Mesothelial cell of epicardium (in vitro differentiated cells): Measurements from ENCODE around the gene CPED1. TPM values are rescaled to one million over a fixed set of nuclear protein-coding genes. Genes with fewer than 3 reads are reported as not detected.

Experiments used
- DNase-seq, 2 experiments: peaks; one replicate each; pipeline ENCODE4 v3.0.0; 2021; ENCODE audit warnings: low spot score in 2 of 2; ENCODE audit not compliant: unreplicated experiment in 2 of 2
- H3K27ac Mint-ChIP-seq: 2 replicates; pipeline ENCODE4 v1.8.0; 2021; ENCODE audit warnings: mixed read lengths
- H3K27me3 Mint-ChIP-seq: 2 replicates; pipeline ENCODE4 v1.8.0; 2021; ENCODE audit warnings: low read depth, mixed read lengths
- H3K36me3 Mint-ChIP-seq: 2 replicates; pipeline ENCODE4 v1.8.0; 2021; ENCODE audit warnings: mixed read lengths
- H3K4me1 Mint-ChIP-seq: 2 replicates; pipeline ENCODE4 v1.8.0; 2021; ENCODE audit warnings: mixed read lengths
- H3K4me3 Mint-ChIP-seq: 2 replicates; pipeline ENCODE4 v1.8.0; 2021; ENCODE audit warnings: mild to moderate bottlenecking, moderate library complexity, mixed read lengths
- H3K9me3 Mint-ChIP-seq: 2 replicates; pipeline ENCODE4 v1.8.0; 2021; ENCODE audit warnings: mixed read lengths
- total RNA-seq: library from RNA; stranded (reverse); gene quantifications from 3 replicates; pipeline ENCODE4 v1.2.1, GENCODE V29; 2021
- TF ChIP-seq, protein P1 (sequence below): fragments of 200-600 bp; sonication (generic); IDR thresholded peaks from one replicate; pipeline ENCODE4 v1.5.0; 2021; ENCODE audit warnings: antibody characterized with exemption; ENCODE audit not compliant: unreplicated experiment

Gene CPED1
- total RNA-seq, 1 donor from 2014 or later: 25.6 TPM

DNA sequence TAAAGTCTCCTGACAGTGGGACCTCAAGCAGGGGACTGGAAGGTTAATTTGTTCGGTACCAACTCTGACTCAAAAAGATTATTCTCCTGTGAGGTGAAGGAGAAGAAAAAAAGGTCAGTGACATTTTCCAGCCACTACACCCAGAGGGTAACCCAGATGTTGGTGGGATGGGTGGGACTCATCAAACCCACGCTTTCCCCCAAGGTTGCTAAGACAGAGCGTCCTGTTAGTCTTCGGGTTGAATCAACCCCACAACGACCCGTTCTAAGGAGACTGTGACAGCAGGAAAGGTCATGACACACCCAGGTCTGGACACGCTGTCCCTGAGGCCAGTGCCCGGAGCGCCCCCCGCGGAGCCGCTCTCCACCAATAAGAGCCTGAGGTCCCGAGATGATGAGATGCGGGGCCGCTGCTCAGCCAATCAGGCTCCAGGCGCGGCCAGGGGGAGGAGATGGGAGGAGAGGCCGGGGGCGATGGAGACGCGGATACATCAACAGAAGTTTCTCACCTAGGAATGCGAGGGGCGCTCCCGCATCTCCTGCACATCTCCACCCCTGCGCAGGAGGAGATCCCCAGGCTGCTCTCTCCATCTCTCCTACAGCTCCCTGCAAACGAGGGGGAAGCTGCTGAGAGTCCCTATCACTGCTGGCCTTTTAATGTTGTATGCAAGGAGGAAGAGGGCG is 340.1 kb downstream of the CPED1 start, which contains the start of gene WNT16:
Gene WNT16, plus strand, starts transcription at position 493 of the 683 bp plus-strand sequence. CDS start 293 bp downstream, outside the sequence.
- Mint-ChIP-seq H3K27ac (no peak within 1 kb of the TSS), H3K4me3 (peak within 1 kb of the TSS; percentile 72), H3K4me1 (peaks cover 27% of the 10 kb centered on the region), H3K36me3 (no peaks in the 10 kb centered on the region), H3K9me3 (no peaks in the 10 kb centered on the region), H3K27me3 (peaks cover 53% of the 10 kb centered on the region)
- no peak for DNase-seq
- TF ChIP-seq, protein P1, sequence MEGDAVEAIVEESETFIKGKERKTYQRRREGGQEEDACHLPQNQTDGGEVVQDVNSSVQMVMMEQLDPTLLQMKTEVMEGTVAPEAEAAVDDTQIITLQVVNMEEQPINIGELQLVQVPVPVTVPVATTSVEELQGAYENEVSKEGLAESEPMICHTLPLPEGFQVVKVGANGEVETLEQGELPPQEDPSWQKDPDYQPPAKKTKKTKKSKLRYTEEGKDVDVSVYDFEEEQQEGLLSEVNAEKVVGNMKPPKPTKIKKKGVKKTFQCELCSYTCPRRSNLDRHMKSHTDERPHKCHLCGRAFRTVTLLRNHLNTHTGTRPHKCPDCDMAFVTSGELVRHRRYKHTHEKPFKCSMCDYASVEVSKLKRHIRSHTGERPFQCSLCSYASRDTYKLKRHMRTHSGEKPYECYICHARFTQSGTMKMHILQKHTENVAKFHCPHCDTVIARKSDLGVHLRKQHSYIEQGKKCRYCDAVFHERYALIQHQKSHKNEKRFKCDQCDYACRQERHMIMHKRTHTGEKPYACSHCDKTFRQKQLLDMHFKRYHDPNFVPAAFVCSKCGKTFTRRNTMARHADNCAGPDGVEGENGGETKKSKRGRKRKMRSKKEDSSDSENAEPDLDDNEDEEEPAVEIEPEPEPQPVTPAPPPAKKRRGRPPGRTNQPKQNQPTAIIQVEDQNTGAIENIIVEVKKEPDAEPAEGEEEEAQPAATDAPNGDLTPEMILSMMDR: no peak

DNA sequence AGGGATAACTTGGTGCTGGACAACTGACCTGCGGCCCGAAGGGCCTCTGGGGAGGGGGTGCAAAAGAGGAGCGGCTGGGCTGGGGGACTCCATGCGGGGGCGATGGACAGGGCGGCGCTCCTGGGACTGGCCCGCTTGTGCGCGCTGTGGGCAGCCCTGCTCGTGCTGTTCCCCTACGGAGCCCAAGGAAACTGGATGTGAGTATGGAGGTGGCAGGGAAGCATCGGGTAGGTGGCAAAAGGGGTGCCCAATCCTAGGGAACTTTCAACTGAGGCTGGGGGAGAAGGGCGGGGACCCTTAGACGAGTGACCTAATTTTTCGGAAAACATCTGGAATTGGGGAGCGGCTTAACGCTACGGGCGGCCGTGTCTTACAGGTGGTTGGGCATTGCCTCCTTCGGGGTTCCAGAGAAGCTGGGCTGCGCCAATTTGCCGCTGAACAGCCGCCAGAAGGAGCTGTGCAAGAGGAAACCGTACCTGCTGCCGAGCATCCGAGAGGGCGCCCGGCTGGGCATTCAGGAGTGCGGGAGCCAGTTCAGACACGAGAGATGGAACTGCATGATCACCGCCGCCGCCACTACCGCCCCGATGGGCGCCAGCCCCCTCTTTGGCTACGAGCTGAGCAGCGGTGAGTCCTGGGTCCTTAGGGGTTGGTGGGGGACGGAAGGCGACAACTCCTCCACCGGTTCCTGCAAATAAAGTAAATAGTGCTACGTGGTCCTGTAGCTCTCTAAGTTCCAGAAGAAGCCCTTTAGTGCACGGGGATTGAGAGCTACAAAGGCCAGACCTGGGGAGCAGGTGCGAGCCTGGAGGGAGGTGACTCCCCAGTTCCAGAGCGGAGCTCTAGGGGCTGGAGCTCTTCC is 340.9 kb downstream of the CPED1 start:
- TF ChIP-seq, protein P1: no peak
- Mint-ChIP-seq H3K36me3 (no peaks in the 10 kb centered on the region), H3K4me1 (peaks cover 22% of the 10 kb centered on the region), H3K27me3 (peaks cover 59% of the 10 kb centered on the region), H3K9me3 (no peaks in the 10 kb centered on the region), H3K27ac (no peak overlapping the region), H3K4me3 (peak overlapping the region; percentile 72)
- DNase-seq: peak in 1 of 2 experiments; percentile 62

DNA sequence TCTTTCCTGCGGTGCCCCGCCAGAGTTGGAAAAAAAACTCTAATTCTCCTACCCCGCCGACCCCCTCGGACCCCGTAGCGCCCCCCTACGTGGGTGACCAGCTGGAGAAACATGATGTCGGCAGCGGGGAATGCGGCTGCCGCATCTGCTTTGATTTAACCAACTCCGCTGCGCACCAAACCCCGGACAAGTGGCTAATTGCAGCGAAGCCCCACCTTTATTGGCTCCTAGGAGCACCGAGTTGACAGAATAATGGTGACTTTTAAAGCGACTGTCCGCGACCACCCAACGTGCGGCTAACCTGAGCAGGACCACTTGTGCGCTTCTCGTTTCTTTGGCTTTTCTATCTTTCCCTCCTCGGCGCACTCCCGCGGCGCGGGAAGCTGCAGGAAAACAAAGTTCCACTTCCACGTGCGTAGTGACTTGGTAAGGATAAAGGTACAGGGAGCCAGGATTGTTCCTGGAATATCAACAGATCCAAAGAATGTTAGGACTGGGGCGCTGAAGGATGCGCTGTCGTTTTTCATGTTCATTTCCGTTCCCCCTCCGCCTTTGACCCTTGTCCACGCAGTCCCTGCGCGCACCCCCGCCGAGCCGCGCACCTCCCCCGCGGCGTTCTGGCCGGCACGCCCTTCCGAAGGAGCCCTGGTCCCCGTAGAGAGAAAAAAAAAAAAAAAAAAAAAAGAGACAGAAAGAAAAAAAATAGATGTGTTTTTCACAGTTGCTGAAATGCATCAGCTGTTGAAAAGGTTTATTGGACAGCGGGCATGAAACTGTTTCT is 341.7 kb downstream of the CPED1 start:
- TF ChIP-seq, protein P1: no peak
- Mint-ChIP-seq H3K27me3 (peaks cover 63% of the 10 kb centered on the region), H3K27ac (no peak overlapping the region), H3K4me3 (peak overlapping the region; percentile 72), H3K4me1 (peaks cover 23% of the 10 kb centered on the region), H3K9me3 (no peaks in the 10 kb centered on the region), H3K36me3 (no peaks in the 10 kb centered on the region)
- DNase-seq: no peak

DNA sequence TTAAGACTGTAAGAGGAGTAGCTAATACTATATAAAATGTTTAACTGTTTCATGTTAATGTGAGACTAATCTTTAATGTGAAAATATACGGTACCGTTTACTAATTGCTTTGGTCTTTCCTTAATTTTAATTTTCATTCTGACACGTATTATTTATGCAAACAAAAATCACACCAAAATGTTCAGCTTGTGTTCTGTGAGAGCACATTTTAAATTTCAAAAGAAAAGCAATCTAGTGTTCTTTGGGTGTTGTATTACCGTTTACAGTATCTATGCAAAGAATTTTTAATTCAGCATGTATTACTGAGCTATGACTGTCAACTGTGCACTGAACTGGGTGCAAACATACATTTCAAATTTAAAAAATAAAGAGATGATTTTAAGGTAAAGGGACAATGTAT is 342.5 kb downstream of the CPED1 start:
- DNase-seq: no peak
- Mint-ChIP-seq H3K36me3 (no peaks in the 10 kb centered on the region), H3K27me3 (peaks cover 63% of the 10 kb centered on the region), H3K4me3 (no peak overlapping the region), H3K9me3 (no peaks in the 10 kb centered on the region), H3K27ac (no peak overlapping the region), H3K4me1 (peaks cover 26% of the 10 kb centered on the region)
- TF ChIP-seq, protein P1: no peak

DNA sequence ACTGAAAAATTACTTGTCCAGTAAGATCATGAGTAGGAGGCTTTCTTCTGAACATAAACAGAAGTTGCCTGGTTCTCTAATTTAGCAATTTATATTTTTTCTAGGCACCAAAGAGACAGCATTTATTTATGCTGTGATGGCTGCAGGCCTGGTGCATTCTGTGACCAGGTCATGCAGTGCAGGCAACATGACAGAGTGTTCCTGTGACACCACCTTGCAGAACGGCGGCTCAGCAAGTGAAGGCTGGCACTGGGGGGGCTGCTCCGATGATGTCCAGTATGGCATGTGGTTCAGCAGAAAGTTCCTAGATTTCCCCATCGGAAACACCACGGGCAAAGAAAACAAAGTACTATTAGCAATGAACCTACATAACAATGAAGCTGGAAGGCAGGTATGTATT is 343.1 kb downstream of the CPED1 start:
- H3K27me3 Mint-ChIP-seq: peaks cover 63% of the 10 kb centered on the region
- TF ChIP-seq, protein P1: no peak
- H3K27ac Mint-ChIP-seq: no peak overlapping the region
- no peaks in the 10 kb centered on the region for H3K36me3 Mint-ChIP-seq
- H3K4me3 Mint-ChIP-seq: no peak overlapping the region
- DNase-seq: no peak
- no peaks in the 10 kb centered on the region for H3K9me3 Mint-ChIP-seq
- H3K4me1 Mint-ChIP-seq: peaks cover 26% of the 10 kb centered on the region
